KG1 (cell line): ENCODE data around the gene NUMB.

Source experiments
- DNase-seq: peaks from one replicate; lab custom pipeline; 2025; lab: John Stamatoyannopoulos, UW

Gene NUMB

GRCh38 chr14:73245480-73246325 lies 212.6 kb downstream of the NUMB start:
- DNase-seq = no peak

DNA sequence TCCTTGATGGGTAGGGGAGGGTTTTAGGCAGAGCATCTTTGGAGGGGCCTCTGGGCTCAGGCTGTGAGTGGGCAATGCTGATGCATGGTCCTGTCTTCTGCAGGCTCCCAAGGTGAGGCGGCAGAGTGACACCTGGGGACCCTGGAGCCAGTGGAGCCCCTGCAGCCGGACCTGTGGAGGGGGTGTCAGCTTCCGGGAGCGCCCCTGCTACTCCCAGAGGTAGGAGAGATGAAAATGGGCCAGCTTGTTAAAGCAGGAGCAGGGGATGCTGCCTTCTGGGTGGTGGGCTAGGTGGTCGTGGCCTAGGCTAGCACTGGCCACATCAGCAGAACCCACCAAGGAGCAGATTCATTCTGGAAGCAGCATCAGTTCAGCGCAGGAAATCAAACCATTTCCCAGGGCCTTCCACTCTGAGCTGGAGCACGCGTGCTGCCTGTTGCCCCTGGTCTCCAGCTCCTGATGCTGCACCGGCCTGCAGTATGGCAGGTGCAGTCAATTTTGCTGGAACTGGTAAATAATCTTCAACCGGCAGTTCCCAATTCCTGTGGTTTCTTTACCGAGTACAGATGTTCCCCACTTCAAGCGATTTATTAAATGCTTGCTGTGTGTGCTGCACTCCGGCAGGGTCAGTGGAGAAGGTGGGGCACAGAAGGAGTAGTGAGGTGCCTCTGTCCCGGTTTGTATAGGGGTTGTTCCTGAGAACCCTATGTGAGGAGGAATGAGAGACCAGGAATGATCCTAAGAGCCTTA lies 213.6 kb downstream of the NUMB start:
- no peak for DNase-seq

DNA sequence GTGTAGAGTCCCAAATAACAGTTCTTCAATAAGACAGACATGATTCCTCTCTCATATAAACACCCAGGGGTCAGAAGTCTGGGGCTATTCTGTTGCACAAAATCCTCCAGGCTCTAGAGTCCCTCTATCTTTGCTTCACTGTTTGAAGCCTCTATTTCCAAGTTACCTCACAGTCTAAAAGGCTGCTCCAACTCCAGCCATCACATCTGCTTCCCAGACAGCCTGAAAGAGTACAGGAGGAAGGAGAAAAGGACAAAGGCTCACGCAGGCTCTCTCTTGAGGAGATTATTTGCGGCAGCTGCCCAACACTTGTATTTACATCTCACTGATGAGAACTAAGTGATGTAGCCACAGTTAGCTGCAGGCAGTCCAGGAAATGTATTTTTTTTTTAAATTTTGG lies 214.6 kb downstream of the NUMB start:
- DNase-seq = no peak

DNA sequence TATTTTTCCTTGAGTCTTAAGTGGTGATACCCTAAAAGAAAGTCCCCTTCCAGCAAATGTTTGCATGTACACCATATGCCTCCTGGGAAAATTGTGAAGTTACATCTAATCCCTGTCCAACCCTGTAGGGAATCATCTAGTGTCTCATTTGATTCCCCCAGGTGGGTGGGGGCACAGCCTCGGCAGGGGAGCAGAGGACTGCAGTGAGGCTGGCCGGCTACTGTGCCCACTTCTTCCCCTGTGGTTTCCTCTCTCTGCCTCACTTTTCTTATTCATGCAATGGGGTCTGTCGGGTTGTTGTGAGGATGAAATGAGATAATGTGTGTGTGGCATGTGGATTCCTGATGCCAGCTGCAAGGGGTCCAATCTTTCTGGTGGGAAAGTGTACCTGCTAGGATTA lies 215.0 kb downstream of the NUMB start:
- DNase-seq = no peak

GRCh38 chr14:73242357-73242901 lies 215.9 kb downstream of the NUMB start:
- no peak for DNase-seq

DNA sequence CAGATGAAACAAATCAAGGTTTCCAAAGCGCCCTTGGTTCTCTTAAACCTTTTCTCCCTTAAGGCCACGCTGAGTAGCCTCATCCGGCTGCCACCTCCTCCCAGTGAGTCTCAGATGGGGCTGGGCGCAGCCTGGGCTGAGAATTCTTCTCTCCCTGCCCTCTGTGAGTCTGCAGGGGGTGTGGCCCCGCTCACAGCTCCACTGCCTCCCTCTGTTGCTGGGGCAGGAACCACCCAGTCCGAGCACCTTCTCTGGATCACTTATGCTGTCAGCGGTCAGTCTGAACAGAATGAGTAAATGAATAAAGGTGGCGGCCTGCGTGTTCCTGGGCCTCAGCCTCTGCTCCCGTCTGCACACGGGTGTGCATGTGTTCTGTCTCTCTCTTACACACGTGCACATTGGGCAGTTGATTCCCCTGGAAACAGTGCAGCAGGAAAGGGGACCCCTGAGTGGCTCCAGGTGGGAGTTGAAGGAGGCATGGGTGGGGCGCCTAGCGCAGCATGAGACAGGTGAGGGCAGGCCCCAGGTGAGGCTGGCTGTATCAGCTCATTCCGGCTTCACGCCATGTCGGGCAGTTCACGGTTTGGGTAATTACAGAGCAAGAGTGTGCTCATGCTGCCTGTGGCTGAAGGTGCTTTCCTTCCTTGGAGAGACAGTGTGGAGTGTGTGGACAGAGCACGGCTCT lies 216.7 kb downstream of the NUMB start:
- no peak for DNase-seq

DNA sequence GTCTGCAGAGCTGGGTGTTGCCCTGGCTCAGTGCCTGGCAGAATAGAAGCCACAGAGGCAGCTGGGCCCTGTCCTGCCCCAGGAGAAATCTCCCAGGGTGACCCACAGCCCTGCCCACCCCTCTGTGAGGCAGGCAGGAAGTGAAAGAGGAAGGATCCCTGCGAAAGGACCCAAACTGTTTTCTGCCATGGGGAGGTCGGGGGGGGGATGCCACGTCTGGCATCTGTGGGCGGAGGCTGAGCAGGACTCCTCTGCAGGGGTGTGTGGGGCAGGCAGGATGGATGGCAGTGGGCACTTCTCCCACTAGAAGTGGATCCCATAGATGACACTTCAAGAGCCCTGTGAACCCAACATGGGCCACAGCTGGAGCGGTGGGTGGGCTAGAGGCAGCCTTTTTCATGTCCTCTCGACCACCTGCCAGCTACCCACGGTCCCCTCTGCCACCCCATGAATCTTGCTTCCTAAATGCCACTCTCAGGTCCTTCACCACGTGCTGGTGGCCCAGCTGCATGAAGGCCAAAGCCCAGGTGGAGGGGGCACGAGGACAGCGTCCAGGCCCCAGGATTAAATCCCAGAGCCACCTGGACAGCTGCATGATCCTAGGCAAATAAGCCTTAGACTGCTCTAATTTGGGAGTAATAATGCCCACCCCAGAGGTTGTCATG lies 217.4 kb downstream of the NUMB start:
- no peak for DNase-seq

- DNase-seq = no peak
Observed at GRCh38 chr14:73239393-73240241, 218.7 kb downstream of the NUMB start.

- DNase-seq = no peak
Observed at GRCh38 chr14:73238941-73239340, 219.4 kb downstream of the NUMB start.

DNA sequence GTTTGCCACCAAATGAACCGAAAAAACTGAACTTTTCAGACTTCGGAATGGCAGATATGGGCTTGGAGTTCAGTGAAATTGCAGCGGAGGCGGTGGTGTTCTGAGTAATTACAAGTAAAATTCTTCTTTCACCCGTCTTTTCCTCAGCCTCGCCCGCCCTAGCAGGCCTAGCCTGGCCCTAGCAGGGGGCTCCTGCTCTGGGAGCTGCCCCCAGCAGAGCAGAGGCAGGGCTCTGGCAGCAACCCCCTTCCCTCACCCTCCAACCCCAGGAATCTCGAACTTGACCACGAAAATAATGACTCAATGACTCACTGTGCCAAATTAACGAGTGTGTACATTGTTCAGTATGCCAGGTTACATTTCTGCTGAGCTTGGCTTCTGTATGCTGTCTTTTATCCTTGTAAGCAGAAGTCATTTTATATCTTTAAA lies 219.9 kb downstream of the NUMB start:
- no peak for DNase-seq

GRCh38 chr14:73237786-73238423 lies 220.4 kb downstream of the NUMB start:
- DNase-seq = no peak

DNA sequence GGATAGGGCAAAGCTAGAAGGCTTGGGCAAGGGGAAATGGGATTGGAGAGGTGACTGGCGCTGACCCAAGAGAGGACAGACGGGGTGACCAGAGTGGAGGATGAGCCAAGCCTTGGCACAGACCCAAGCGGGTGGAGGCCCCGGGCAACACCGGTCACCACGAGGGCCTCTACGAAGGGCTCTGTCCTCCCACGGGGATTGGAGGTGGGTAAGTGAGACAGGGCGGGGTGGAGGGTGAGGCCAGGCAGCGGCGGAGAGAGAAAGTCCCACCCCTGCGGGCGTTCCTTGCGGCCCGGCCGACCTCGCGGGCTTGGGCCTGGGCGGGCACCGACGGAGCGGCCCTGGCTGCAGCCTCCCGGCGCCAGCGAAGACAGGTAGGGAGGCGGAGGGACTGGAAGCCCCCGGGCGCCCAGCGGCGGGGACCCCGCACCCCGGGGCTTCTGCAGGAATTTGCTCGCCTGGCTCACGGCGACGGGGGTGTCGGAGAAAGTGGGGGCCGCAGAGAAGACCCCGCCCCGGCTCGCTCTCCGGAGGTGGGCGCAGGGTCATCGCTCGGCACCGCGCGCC lies 221.0 kb downstream of the NUMB start, which contains the start of gene PAPLN:
Gene PAPLN (plus strand): TSS at position 288 of the 567 bp plus-strand sequence. CDS start 2,273 bp downstream, outside the sequence.
- DNase-seq = no peak

DNA sequence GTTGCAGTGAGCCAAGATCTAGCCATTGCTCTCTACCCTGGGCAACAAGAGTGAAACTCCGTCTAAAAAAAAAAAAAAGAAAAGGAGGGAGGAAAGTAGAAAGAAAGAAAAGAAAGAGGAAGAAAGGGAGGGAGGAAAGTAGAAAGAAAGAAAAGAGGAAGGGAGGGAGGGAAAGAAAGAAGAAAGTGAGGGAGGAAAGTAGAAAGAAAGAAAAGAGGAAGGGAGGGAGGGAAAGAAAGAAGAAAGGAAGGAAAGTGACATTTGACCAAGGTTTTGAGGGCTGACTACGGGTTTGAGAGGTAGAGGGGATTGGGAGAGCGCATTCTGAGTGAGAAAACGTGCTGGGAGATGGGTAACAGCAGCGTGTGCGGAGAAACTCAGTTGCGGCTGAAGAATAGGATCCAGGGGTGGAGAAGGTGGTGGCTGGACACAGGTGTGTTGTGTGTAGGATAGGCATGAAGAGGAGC lies 221.6 kb downstream of the NUMB start:
- no peak for DNase-seq

GRCh38 chr14:73236157-73236556 lies 222.2 kb downstream of the NUMB start:
- no peak for DNase-seq

DNA sequence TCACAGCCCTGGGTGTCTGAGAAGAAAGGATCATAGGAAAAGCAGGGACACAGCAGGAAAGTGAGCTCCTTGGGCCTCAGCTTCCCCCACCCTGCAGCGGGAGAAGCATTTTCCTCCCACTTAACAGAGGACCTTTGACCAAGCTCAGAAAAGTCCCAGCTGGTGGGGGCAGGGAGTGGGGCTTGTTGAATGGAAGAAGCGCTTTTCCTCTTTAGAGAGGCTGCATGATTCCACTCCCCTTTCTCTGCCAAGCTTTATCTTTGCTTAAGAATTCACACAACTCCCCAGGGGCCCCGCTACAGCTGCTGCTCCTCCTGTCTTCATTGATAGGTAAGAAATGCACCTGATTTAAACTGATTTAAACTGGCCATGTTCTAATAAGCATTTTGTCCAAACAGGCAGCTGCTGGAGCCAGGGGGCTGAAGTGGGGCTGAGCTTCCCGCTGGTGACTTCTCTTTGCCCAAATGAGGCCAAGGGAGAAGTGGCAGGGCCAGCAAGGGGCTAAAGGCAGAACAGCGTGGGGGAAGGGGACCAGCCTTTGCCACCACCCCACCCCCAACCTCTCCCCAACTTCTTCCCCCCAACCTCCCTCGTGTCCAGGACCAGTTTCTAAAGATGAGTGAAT lies 222.7 kb downstream of the NUMB start:
- no peak for DNase-seq

DNA sequence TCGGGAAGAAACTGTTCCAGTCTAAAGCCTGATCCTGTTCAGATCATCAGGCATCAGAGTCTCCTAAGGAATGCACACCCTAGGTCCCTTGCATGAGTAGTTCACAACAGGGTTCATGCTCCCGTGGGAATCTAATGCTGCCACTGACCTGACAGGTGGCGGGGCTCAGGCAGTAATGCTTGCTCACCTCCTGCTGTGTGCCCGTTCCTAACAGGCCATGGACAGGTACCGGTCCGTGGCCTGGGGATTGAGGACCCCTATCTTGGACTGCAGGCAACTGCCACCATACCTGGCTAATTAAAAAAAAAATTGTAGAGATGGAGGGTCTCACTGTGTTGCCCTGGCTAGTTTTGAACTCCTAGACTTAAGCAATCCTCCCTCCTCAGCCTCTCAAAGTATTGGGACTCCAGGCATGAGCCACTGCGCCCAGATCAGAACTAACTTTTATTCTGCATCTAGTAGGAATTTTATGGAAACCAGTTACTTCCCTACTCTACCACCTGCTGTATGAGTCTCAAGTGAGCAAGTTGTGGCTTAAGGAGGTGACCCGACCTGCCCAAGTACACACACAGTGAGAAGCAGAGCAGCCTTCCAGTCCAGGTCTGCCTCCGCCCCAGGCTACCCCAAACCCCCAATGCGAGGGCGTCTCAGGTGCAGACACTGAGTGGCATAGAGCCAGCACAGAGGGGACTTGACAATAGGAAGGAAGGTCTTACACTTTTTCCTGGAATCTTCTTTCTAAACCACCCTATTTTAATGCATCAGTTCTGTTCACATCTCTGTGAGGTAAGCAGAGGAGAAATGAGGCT lies 223.6 kb downstream of the NUMB start:
- DNase-seq = no peak

- no peak for DNase-seq
Observed at GRCh38 chr14:73234029-73234428, 224.3 kb downstream of the NUMB start.

GRCh38 chr14:73233564-73233963 lies 224.8 kb downstream of the NUMB start:
- no peak for DNase-seq
